GM21360 (cell line): ENCODE measurements around the gene LPAR1.
"Not testable (repeated sequence)": the region's sequence is repeated elsewhere in the genome, so short reads cannot be mapped to it uniquely, and the experiment has no call there.

Source experiments
- ATAC-seq: cut with Tn5 transposase; IDR thresholded peaks from one replicate; pipeline ENCODE4 v1.9.1; 2021; ENCODE audit warnings: mild to moderate bottlenecking, moderate library complexity; ENCODE audit not compliant: unreplicated experiment

The LPAR1 gene

DNA sequence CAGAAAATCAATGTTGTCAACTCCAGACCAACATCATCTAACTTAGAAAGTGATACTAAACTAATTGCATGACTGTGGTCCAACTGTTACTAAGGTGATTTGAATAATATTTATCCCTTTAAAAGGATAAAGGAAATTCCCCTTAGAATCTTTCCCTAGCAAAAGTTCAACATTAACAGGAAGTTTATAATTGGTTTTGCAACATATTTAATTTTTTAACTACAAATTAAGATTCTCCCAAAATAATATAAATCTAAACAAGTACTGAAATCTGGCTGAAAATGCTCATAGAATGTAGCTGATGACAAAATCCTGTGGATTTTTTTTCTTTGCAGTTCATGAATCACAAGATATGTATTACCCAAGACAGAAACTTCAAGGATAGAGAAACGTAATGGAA lies 151.4 kb downstream of the LPAR1 start:
- ATAC-seq: no peak

DNA sequence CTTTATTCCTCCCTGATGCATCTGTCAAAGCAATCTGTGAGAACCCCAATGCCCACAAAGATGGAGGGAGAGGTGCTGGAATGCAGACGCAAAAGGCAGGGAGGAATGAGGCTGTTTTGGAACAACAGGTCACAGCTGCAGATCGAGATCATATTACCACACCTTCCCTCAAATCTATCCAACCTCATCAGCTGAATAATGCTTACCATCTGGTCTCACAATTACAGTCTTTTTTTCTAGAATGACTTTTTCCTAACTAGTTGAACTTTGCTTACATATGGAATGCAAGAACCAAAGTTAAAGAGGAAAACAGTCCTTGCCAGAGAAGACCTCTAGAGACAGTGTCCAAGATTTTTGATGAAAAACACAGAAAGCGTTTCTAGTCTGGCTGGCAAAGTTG lies 158.1 kb downstream of the LPAR1 start:
- no peak for ATAC-seq

DNA sequence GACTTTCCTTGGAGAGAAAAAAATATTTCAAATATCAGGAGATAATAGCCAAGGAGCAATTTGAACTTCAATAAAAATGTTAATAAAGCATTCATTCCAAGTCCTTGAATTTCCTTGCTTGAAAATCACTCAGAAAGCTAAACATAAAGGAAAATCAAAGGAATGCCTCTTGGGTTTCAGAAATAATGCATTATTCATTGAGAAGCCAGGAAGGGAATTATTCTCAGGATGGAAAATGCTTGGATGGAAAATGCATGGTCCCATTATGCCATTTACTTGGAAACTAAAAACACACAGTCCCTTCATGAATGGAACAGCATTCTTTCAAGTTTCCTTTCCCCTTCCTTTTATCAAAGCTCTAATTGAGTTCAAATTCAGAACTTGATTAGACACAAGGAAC lies 160.9 kb downstream of the LPAR1 start:
- ATAC-seq: no peak

DNA sequence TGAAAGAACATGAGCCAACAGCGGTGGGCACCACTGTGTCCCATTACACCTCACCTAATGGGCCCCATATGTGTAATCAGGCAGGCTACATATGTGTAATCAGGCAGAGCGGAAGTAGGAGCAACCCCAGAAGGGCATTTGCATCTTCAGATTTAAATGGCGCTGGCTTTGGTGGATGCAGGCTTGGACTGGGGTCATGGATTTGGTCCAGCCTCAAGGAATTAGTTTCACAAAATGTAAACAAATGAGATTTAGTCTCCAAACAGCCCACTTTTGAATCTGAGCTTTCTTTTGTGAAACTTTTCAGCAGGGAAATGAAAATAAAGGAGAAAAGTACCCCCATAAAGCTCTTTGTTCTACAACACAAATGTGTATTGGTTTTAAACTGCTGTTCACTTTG lies 161.3 kb downstream of the LPAR1 start:
- ATAC-seq: no peak

DNA sequence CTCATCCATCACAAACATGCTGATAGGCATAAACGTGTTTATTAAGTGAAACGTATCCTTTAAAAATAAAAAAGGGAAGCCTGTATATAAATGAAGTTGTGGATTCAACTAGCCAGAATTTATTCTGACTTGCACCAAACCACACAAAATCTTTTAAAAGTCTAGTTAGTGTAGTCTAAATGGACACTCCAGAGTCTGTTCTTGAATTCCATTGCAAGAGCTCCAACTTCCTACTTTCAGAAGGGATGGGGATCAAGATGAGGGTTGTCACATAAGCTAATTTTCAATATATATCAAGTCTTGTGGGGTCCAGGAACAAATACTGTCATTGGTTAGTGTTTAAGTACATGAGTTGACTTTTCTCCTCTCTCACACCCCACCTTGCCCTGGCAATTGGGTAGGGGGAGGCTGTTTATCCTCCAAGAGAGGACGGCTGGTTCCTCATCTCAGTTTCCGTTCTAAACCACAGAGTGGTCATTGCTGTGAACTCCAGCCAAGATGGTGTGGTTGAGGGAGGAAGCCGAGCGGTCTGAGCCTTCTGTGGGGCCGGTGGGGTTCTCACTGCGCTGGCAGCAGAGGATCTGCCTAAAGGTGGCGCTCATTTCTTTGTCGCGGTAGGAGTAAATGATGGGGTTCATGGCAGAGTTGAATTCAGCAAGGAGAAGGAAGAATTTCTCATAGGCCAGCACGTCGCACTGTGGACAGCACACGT lies 163.2 kb downstream of the LPAR1 start:
- ATAC-seq: peak; percentile 87

DNA sequence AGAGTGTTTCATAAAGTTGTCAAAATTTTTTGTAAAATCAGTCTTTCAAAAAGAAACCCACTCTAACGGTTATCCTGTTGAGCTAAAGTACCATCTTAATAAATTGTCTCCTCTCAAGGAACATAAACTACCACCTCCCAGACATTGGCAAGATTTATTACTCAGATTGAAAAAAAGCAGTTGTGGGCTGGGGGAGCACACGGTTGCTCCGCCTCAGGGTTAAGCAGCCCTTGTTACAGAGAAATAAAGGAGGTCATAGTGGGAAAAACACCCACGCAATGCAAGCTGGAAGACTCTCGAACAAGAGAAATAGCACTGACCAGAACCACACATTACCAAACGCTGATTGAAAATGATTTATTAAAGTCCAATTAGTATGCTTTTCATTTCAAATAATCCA lies 165.3 kb downstream of the LPAR1 start:
- ATAC-seq: no peak

DNA sequence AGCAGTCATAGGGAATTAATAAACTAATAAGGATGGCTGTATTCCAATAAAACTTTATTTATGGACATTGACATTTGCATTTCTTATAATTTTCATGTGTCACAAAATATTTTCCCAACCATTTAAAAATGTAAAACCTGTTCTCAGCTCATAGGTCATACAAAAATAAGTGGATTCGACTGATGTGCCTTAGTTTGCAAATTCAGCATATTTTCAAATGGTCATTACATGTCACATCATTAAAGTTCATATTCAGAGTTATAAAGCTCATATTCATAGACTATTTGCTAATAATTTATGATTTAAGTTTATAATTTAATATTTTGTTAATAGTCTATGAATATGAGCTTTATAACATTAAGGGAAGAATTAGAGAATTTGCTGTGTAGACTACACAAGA lies 166.5 kb downstream of the LPAR1 start:
- ATAC-seq: no peak

DNA sequence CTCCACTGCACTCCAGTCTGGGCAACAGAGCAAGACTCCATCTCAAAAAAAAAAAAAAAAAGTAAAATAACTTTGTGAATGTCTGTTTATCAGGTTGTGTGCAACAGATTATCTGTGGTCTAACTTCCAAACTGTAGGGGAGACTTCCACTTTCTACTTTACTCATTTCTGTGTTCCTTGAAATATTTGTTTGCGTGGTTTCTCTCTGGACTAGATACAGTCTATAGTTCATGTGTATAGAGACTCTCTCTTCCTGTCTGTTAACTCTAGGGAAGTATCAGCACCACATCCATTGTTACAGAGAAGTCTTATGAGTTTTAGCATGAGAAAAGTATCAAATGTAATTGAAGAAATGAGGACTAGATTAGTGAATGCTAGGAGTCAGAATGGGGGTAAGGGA lies 168.3 kb downstream of the LPAR1 start:
- ATAC-seq: no peak

DNA sequence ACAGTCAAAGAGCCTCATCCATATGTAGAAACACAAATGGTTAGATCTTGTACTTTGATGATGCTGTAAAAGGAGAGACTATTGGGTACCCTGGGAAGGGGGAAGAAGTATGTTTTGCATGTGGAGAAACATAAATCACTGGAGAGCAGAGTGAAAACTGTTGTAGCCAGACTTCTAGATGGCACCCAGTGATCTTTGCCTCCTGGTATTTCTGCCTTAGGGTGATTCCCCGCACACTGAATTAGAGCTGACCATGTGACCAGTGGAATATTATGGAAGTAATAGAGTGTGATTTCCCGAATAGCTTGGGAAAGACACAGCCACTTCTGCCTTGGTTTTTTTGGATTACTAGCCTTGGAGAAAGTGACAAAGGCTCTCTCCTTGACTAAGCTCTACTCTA lies 174.3 kb downstream of the LPAR1 start:
- no peak for ATAC-seq

DNA sequence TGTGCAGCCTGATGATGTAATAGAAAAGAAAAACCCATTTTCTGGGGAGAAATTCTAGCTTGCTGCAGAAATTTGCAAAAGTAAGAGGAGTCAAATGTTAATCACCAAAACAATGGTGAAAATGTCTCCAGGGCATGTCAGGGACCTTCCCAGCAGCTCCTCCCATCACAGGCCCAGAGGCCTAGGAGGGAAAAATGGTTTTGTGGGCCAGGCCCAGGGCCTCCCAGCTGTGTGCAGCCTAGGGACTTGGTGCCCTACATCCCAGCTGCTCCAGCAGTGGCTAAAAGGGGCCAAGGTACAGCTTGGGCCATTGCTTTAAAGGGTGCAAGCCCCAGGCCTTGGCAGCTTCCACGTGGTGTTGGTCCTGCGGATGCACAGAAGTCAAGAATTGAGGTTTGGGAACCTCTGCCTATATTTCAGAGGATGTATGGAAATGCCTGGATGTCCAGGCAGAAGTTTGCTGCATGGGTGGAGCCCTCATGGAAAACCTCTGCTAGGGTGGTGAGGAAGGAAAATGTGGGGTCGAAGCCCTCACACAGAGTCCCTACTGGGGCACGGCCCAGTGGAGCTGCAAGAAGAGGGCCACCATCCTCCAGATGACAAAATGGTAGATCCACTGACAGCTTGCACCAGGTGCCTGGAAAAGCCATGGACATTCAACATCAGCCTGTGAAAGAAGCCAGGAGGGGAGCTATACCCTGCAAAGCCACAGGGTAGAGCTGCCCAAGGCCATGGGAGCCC lies 176.7 kb downstream of the LPAR1 start:
- not testable (repeated sequence) for ATAC-seq

DNA sequence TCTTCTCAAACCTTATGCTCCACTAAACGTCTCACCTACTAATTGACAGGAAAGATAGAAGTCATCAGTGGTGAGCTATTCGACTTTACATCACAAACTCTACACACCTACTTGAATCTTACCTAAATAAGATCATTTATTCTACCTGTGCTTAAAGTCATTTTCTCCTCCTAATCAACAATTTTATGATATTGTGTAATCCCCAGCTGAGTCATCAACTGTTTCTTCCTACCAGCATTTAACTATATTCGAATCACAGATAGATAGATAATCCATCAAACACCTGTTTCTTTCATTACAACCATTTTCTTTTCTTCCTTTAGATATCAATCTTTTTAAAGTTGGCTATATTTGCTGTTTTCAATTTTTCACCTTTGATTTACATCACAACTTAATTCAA lies 181.5 kb downstream of the LPAR1 start:
- ATAC-seq: no peak

DNA sequence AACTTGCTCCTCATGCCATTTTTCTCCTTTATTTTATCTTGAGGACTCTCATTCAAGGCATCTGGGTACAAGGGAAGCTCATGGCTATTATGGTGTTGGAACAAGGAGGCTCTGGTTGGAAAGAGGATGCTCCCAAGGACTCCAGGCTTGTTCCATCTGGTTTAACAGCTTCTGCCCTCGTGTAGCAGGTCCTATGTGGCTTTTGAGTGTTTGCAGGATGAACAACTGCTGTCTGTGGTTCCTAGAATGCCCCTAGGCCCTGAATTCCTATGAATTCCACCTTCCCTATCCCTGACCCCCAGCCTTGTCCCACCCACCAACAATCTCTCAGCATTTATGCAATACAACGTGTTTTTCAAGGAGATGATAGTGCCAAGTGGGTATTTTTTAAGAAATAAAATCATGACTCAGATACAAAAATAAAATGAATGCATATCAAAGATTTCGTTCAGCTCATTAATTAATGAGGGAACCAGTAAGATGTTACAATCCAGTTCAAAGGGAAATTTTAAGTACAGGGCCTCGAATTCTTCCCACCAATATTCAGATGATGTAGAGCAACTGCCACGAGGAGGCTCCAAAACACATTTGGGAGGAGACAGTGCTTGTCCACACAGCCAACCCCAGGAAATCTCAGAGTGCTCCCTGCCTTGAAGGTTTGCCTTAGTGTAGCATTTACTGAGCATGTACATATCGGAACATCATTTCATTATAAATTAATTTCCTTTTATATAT lies 187.7 kb downstream of the LPAR1 start:
- ATAC-seq: no peak

DNA sequence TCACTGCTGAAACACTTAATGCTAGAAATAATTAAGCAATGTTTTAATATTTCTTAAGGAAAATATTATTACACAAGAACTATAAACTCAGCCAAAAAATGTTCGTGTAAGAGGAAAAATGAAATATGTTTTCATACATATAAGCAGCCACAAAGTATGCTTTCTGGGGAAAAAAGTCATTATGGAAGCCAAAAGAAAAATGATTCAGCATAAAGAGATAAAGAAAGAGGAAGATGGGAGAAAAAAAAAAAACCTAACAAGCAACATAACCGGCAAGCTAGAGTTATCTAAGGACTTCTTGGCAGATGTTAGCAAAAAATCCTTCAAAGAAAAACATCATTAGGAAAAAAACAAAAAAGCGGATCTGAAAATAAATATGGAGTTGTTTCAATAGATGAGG lies 190.6 kb downstream of the LPAR1 start:
- no peak for ATAC-seq

DNA sequence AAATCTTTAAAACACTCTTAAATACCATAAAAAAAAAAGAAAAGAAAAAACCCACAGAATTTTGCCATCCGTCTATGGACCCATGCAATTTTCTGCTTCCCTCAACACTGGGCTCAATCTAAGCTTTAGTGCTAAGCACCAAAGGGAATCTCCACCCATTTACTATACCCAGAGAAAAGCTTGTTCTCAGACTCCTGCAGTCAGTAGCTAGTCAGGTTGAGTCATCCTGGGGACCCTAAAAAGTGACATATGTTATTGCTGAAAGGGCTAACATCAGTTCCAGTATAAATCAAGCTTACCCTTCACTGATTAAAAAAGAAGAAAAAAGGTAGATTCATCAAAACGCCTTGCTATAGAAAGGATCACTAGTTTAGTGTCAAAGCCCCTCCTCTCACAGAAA lies 192.1 kb downstream of the LPAR1 start:
- ATAC-seq: no peak

DNA sequence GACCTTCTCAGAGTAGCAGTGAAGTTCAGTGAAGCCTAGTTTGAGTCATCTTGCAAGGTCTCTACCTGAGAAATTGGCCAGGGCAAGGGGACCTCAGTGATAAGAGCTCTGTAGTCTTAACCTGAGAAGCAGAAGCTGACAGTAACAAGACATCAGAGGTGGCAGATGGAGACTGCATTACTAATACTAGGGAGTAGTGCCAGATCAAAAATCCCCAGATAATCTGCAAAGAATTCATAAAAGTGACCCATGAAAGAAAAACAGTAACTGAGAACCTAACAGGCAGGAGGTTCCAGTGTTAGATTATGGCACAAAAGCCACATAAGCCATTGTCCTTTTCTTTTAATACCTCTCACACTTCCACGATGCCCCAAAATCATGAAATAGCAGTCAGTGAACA lies 194.1 kb downstream of the LPAR1 start:
- ATAC-seq: no peak

DNA sequence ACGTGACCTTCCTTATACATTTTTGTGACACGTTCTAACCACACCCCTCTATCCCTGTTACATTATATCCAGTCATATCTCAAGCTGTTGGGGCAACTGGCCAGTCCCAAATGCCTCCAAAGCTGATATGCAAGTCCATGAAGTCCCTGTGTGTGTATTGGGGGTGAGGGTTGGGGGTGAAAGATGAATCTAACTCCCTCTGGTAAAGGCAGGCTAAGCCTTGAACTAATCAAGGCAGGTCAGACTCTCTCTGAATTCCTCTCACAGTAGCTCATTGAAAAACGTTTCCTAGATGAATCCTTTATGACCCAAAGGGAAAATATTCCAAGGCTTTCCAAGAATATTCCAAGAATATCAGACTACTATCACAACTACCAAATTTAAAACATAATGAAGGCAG lies 195.3 kb downstream of the LPAR1 start:
- no peak for ATAC-seq

DNA sequence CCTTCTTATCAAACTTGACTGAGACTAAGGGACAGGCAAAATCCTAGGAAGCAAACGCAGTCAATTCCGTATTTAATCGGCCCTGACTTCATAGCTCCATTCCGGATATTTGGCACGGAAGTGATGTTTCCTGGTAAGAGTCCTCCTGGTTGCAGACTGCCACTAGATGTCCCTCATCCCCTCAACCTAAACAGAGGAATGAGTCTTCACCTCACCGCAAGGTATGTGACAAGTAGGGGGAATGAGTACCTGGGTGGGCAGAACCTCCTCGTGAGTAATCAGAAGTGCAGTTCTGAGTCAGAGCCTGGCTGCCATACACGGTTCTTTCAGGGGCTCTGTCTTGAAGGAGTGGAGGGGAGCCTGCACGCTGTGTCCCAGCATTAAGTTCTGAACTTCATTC lies 196.1 kb downstream of the LPAR1 start:
- no peak for ATAC-seq

DNA sequence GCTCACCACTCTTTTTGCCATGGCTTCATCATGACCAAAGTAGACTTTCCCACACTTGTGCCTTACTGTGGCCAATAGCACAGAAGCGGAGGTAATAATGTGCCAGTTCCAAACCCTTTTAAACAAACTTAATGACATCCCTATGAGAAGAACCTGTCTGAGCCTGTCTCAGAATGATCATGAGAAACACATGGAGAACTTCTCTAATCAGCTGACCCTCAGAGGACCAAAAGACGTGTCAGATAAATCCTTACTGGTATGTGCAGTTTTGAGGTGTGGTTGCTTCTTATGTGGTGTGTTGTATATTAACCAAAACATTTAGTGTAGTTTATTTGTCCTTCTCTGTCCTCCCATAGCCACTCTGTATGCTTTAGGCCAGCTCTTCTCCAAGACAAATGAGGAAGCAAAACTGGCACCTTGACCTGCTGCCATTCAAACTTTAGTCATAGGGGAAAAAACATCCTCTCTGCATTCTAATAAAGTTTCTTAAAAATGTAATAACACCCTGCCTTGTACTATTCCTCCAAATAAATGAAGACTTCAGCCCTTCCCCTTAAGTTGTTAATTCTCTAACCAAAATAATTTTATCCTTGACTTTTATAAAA lies 200.8 kb downstream of the LPAR1 start:
- ATAC-seq: no peak

DNA sequence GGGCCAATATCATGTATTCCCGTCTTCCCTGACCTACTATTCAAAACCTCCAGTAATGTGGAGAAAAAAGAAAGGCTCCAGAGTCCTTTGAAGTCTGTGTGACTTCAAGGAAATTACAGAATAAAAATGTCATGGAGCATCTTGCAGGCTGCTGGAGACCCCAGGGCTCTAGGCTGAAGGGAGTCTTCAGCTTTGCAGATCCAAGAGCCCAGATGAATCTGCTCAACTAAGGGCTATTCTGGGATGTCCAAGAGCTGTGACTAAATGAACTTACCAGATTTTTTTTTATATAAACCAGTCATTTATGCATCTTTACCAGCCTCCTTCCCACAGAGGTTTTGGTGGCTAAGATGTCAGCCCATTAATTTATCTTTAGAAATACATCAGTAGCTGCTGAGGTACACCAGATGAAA lies 202.4 kb downstream of the LPAR1 start:
- ATAC-seq: no peak

DNA sequence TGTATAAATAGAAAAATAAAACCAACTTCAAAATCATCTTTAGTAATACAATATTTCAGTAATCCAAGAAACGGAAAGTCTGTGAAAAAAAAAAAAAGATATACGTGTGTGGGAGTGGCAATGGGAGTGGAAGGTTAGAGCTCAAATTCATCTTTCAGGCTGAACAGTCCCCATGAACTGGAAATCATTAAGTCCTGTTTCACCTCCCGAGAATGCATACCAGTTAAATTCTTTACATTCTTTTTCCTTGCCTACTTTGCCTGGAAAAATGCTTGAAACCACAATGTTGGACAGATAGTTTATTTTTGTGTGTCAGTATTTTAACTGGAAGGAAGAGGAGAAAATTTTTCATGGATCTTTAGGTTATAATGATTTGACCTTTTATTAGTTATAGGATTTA lies 202.9 kb downstream of the LPAR1 start:
- ATAC-seq: no peak

DNA sequence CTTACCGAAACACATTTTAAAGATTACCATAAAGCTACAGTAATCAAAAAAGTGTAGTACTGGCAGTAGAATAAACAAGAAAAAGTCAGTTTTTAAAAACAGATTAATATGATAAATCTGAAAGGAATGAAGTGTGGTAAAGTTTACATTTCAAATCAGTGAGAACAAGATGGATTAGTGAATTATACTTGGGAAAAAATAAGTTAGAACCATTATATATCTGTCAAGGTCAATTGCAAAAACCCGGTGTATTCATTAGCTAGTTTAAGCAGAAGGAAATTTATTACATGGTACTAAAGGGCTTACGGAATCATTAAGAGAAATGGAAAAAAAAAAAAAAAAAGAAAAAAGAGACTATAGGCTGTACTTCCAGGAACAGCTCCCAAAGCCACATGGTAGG lies 205.3 kb downstream of the LPAR1 start:
- ATAC-seq: no peak

DNA sequence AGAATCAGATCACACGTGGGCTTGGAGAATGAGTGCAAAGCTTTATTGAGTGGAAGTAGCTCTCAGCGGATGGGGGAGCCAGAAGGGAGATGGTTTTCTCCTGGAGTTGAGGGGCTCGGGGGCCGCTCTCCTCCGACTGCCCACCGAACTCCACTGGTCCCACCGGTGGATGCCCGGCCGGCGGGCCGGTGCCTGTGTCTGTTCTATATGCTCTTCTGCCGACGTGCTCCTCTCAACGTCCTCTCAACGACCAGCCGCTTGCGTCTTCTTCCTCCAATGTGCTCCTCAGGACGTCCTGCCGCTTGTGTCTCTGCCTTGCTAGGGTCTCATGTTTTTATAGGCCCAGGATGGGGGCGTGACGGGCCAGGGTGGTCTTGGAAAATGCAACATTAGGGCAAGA lies 207.8 kb downstream of the LPAR1 start:
- no peak for ATAC-seq
